ENCODE measurements around the gene HK3. TPM values are rescaled to one million over a fixed set of nuclear protein-coding genes. Genes with fewer than 3 reads are reported as not detected.

The HK3 gene
- polyA plus RNA-seq, 1 donor from 2014 or later, result 7.8 TPM

DNA sequence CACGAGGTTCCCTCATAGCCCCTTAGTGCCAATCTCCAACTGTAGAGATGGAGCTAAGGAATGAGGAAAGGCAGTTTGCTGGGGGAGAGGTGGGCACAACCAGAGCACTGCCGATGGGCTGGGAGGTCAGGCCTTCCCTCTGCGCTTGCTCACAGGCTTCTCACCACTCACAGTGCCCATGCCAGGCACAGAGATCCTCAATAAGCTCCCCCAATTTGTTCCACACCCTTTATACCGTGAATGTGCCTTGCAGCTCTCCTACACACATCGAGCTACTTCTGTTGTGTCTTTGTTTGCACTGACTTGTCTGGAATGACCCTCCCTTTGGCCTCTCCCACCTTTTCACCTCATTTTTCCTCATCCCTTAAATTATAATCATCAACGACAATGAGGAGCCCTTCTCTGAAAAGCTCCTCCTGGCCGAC is 1.6 kb upstream of the HK3 start:
- H3K4me3 ChIP-seq (ENCODE audit: low read length), result no peak overlapping the region
- H3K4me2 ChIP-seq (ENCODE audit: low read length), result no peak overlapping the region
- no peaks in the 10 kb centered on the region for H3K27me3 ChIP-seq (ENCODE audit: insufficient read depth, low read depth, low read length)
- H3K9me2 ChIP-seq (ENCODE audit: insufficient read depth, low read length), result no peaks in the 10 kb centered on the region
- no peak overlapping the region for H2AFZ ChIP-seq (ENCODE audit: low read depth, low read length)
- no peaks in the 10 kb centered on the region for H4K20me1 ChIP-seq (ENCODE audit: insufficient read depth)
- no peaks in the 10 kb centered on the region for H3F3A ChIP-seq (ENCODE audit: insufficient read depth, low read length, poor library complexity, severe bottlenecking)
- H3K27ac ChIP-seq (ENCODE audit: low read length), result no peak overlapping the region
- H3K79me2 ChIP-seq (replicated peaks; ENCODE audit: insufficient read depth, low read length), result no peaks in the 10 kb centered on the region
- H3K9me3 ChIP-seq (ENCODE audit: low read length), result no peaks in the 10 kb centered on the region
- TF ChIP-seq RAD21 (conservative IDR thresholded peaks at IDR 0.05), result no peak
- no peak for TF ChIP-seq MXI1 (conservative IDR thresholded peaks at IDR 0.05; ENCODE audit: poor library complexity, severe bottlenecking)
- no peak for TF ChIP-seq EZH2 (IDR thresholded peaks at IDR 0.05; ENCODE audit: borderline replicate concordance, insufficient read depth, low read length, poor library complexity, severe bottlenecking)
- no peak for TF ChIP-seq POLR2AphosphoS5 (IDR thresholded peaks at IDR 0.05)
- TF ChIP-seq, protein P1, sequence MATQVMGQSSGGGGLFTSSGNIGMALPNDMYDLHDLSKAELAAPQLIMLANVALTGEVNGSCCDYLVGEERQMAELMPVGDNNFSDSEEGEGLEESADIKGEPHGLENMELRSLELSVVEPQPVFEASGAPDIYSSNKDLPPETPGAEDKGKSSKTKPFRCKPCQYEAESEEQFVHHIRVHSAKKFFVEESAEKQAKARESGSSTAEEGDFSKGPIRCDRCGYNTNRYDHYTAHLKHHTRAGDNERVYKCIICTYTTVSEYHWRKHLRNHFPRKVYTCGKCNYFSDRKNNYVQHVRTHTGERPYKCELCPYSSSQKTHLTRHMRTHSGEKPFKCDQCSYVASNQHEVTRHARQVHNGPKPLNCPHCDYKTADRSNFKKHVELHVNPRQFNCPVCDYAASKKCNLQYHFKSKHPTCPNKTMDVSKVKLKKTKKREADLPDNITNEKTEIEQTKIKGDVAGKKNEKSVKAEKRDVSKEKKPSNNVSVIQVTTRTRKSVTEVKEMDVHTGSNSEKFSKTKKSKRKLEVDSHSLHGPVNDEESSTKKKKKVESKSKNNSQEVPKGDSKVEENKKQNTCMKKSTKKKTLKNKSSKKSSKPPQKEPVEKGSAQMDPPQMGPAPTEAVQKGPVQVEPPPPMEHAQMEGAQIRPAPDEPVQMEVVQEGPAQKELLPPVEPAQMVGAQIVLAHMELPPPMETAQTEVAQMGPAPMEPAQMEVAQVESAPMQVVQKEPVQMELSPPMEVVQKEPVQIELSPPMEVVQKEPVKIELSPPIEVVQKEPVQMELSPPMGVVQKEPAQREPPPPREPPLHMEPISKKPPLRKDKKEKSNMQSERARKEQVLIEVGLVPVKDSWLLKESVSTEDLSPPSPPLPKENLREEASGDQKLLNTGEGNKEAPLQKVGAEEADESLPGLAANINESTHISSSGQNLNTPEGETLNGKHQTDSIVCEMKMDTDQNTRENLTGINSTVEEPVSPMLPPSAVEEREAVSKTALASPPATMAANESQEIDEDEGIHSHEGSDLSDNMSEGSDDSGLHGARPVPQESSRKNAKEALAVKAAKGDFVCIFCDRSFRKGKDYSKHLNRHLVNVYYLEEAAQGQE (IDR thresholded peaks at IDR 0.05; ENCODE audit: borderline replicate concordance), result no peak
- TF ChIP-seq TAF1 (IDR thresholded peaks at IDR 0.05; ENCODE audit: low read depth), result no peak
- no peak for TF ChIP-seq EP300 (conservative IDR thresholded peaks at IDR 0.05; ENCODE audit: poor library complexity, severe bottlenecking)
- no peaks in the 10 kb centered on the region for H3K36me3 ChIP-seq (ENCODE audit: insufficient read depth, low read length)
- no peak overlapping the region for H3K9ac ChIP-seq (ENCODE audit: low read length)

DNA sequence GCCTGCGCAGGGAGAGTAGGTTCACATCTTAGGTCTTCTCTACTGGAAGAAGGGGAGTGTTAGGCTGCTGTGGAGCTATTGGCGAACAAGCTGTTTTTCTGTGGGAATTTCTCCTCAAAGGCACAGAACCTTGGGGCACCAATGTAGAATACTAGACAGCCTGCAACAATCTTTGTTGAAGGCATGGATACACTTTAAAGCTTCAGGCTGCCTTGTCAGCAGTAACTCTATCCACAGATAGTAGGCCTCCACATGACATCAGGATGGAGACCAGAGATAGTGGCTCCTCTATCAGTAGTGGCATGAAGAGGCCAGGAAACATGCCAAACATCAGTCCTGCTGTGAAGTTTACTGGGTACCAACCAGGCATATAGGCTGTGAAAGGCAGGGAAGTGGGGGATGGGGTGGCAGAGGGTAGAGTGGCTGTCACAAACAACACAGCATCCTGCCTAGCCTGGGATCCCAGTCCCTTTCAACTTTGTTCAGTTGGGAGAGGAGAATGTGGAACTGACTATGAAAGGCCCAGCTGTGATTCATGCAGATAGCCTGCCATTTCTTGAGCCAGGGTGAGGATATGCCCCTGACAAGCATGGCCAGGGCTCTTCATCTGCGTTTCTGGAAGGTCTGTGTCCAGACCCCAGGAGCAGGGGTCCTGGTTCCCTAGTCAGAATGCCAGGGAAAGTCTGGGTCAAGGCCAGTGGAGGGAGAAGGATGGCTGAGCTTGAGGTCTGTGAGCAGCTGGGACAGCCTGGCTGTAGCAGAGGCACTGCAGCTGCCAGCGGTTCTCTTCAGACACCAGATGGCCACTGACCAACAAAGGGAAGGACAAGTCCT is 1.0 kb upstream of the HK3 start:
- no peaks in the 10 kb centered on the region for H3K79me2 ChIP-seq (replicated peaks; ENCODE audit: insufficient read depth, low read length)
- no peaks in the 10 kb centered on the region for H3K9me3 ChIP-seq (ENCODE audit: low read length)
- TF ChIP-seq, protein P2, sequence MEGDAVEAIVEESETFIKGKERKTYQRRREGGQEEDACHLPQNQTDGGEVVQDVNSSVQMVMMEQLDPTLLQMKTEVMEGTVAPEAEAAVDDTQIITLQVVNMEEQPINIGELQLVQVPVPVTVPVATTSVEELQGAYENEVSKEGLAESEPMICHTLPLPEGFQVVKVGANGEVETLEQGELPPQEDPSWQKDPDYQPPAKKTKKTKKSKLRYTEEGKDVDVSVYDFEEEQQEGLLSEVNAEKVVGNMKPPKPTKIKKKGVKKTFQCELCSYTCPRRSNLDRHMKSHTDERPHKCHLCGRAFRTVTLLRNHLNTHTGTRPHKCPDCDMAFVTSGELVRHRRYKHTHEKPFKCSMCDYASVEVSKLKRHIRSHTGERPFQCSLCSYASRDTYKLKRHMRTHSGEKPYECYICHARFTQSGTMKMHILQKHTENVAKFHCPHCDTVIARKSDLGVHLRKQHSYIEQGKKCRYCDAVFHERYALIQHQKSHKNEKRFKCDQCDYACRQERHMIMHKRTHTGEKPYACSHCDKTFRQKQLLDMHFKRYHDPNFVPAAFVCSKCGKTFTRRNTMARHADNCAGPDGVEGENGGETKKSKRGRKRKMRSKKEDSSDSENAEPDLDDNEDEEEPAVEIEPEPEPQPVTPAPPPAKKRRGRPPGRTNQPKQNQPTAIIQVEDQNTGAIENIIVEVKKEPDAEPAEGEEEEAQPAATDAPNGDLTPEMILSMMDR (IDR thresholded peaks at IDR 0.05; ENCODE audit: poor library complexity, severe bottlenecking), result no peak
- TF ChIP-seq POLR2AphosphoS5 (IDR thresholded peaks at IDR 0.05) (no peak), SMC3 (conservative IDR thresholded peaks at IDR 0.05; ENCODE audit: poor library complexity) (no peak), EP300 (conservative IDR thresholded peaks at IDR 0.05; ENCODE audit: poor library complexity, severe bottlenecking) (no peak)
- H3K4me3 ChIP-seq (ENCODE audit: low read length), result no peak overlapping the region
- H3F3A ChIP-seq (ENCODE audit: insufficient read depth, low read length, poor library complexity, severe bottlenecking), result no peaks in the 10 kb centered on the region
- H3K9ac ChIP-seq (ENCODE audit: low read length), result no peak overlapping the region
- no peak overlapping the region for H2AFZ ChIP-seq (ENCODE audit: low read depth, low read length)
- H3K9me2 ChIP-seq (ENCODE audit: insufficient read depth, low read length), result no peaks in the 10 kb centered on the region
- no peak overlapping the region for H3K27ac ChIP-seq (ENCODE audit: low read length)
- H3K4me2 ChIP-seq (ENCODE audit: low read length), result no peak overlapping the region
- H4K20me1 ChIP-seq (ENCODE audit: insufficient read depth), result no peaks in the 10 kb centered on the region
- H3K36me3 ChIP-seq (ENCODE audit: insufficient read depth, low read length), result no peaks in the 10 kb centered on the region
- no peaks in the 10 kb centered on the region for H3K27me3 ChIP-seq (ENCODE audit: insufficient read depth, low read depth, low read length)

Data from neural cell (in vitro differentiated cells).